IMR-90 (cell line): Measurements from ENCODE around the gene PIAS4. TPM values are rescaled to one million over a fixed set of nuclear protein-coding genes. Genes with fewer than 3 reads are reported as not detected.

Experiments used
- ATAC-seq: fragments of 200-7000 bp; cut with Tn5 transposase; 2 replicates; pipeline ENCODE4 v1.9.1; 2020; ENCODE audit warnings: low read depth, mild to moderate bottlenecking, moderate library complexity
- BruUV-seq: library from RNA; stranded (reverse); fragments of 400-500 nt; replicated peaks from 2 replicates; lab custom pipeline; 2021; lab: Mats Ljungman, UMichigan
- CTCF ChIA-PET: fragments of 300-600 bp; formaldehyde crosslinking; extraction: SDS; loops from one replicate; lab custom pipeline; 2021; ENCODE audit warnings: antibody characterized with exemption; lab: Yijun Ruan, JAX
- POLR2A ChIA-PET: fragments of 300-600 bp; sonication (Branson Sonifier 250); formaldehyde crosslinking; loops from one replicate; lab custom pipeline; 2022; ENCODE audit warnings: antibody characterized with exemption; ENCODE audit not compliant: unreplicated experiment; lab: Charles Lee
- DNase-seq: peaks from one replicate; pipeline ENCODE4 v3.0.0; 2013
- H2AFZ ChIP-seq: replicated peaks from 2 replicates; pipeline ENCODE3; 2013; ENCODE audit warnings: low read length, mild to moderate bottlenecking; ENCODE audit not compliant: poor library complexity
- H2AK5ac ChIP-seq: 2 replicates; pipeline ENCODE4 v1.6.1; 2013; ENCODE audit warnings: low read depth, low read length, inconsistent platforms
- H2AK9ac ChIP-seq: replicated peaks from 2 replicates; pipeline ENCODE3; 2013; ENCODE audit warnings: mild to moderate bottlenecking, low read depth, low read length, moderate library complexity; ENCODE audit not compliant: poor library complexity
- H2BK120ac ChIP-seq: 2 replicates; pipeline ENCODE4 v1.6.1; 2013; ENCODE audit warnings: low read depth, low read length, inconsistent platforms
- H2BK15ac ChIP-seq: 3 replicates; pipeline ENCODE4 v1.6.1; 2013; ENCODE audit warnings: low read depth, low read length, inconsistent platforms
- H2BK20ac ChIP-seq: 2 replicates; pipeline ENCODE4 v1.6.1; 2013; ENCODE audit warnings: low read depth, mild to moderate bottlenecking, inconsistent platforms, low read length, moderate library complexity
- H2BK5ac ChIP-seq: 2 replicates; pipeline ENCODE4 v1.6.1; 2013; ENCODE audit warnings: mild to moderate bottlenecking, low read depth, low read length, inconsistent platforms; ENCODE audit not compliant: poor library complexity, severe bottlenecking
- H3K14ac ChIP-seq: replicated peaks from 2 replicates; pipeline ENCODE4 v1.6.1; 2013; ENCODE audit warnings: low read depth, low read length, inconsistent platforms
- H3K18ac ChIP-seq: 2 replicates; pipeline ENCODE4 v1.6.1; 2013; ENCODE audit warnings: low read depth, low read length, control low read depth
- H3K23ac ChIP-seq: 2 replicates; pipeline ENCODE4 v1.6.1; 2013; ENCODE audit warnings: low read depth, low read length, inconsistent platforms
- H3K27ac ChIP-seq: 2 replicates; pipeline ENCODE4 v1.5.1; 2013; ENCODE audit warnings: mild to moderate bottlenecking, control low read depth, low read length; ENCODE audit not compliant: insufficient read depth
- H3K27me3 ChIP-seq: 2 replicates; pipeline ENCODE4 v1.6.1; 2013; ENCODE audit warnings: low read length; ENCODE audit not compliant: control insufficient read depth, insufficient read depth
- H3K36me3 ChIP-seq: 2 replicates; pipeline ENCODE4 v1.6.1; 2013; ENCODE audit warnings: low read length, mixed read lengths; ENCODE audit not compliant: control insufficient read depth, insufficient read depth
- H3K4ac ChIP-seq: 2 replicates; pipeline ENCODE4 v1.6.1; 2013; ENCODE audit warnings: low read depth, low read length, inconsistent platforms
- H3K4me1 ChIP-seq: 2 replicates; pipeline ENCODE4 v1.6.1; 2013; ENCODE audit warnings: low read length, mixed read lengths; ENCODE audit not compliant: control insufficient read depth, insufficient read depth
- H3K4me2 ChIP-seq: 2 replicates; pipeline ENCODE4 v1.6.1; 2013; ENCODE audit warnings: low read depth, mild to moderate bottlenecking, control low read depth, low read length, moderate library complexity
- H3K4me3 ChIP-seq: 2 replicates; pipeline ENCODE4 v1.5.1; 2013; ENCODE audit warnings: low read depth, mild to moderate bottlenecking, control low read depth, low read length, moderate library complexity; ENCODE audit not compliant: insufficient read depth
- H3K56ac ChIP-seq: 2 replicates; pipeline ENCODE4 v1.6.1; 2013; ENCODE audit warnings: low read length, inconsistent platforms; ENCODE audit not compliant: insufficient read depth; ENCODE audit errors: extremely low read depth
- H3K79me1 ChIP-seq, 2 experiments: 2 replicates each; pipeline ENCODE4 v1.6.1; 2013; ENCODE audit warnings: low read length in 2 of 2, inconsistent platforms in 1 of 2, low read depth in 1 of 2
- H3K9ac ChIP-seq: 2 replicates; pipeline ENCODE4 v1.6.1; 2013; ENCODE audit warnings: low read depth, low read length, control low read depth
- H3K9me1 ChIP-seq: 2 replicates; pipeline ENCODE4 v1.6.1; 2013; ENCODE audit warnings: low read length, inconsistent platforms; ENCODE audit not compliant: insufficient read depth
- H3K9me3 ChIP-seq: 2 replicates; pipeline ENCODE4 v1.6.1; 2013; ENCODE audit warnings: low read length; ENCODE audit not compliant: control insufficient read depth, insufficient read depth
- H4K20me1 ChIP-seq: 2 replicates; pipeline ENCODE4 v1.6.1; 2013; ENCODE audit warnings: low read length, inconsistent platforms; ENCODE audit not compliant: insufficient read depth
- H4K5ac ChIP-seq: 2 replicates; pipeline ENCODE4 v1.6.1; 2013; ENCODE audit warnings: mild to moderate bottlenecking, low read depth, low read length, control low read depth
- H4K8ac ChIP-seq, 2 experiments: 2 replicates each; pipeline ENCODE4 v1.6.1; 2013; ENCODE audit warnings: low read depth in 2 of 2, low read length in 2 of 2, control low read depth in 1 of 2, inconsistent platforms in 1 of 2
- H4K91ac ChIP-seq: 2 replicates; pipeline ENCODE4 v1.6.1; 2013; ENCODE audit warnings: low read depth, low read length, inconsistent platforms; ENCODE audit not compliant: insufficient read depth
- BHLHE40 ChIP-seq: fragments of 150-350 bp; IDR thresholded peaks from 2 replicates; pipeline ENCODE4 v1.6.1; 2016; ENCODE audit warnings: mild to moderate bottlenecking, low read depth, low read length
- CEBPB ChIP-seq: IDR thresholded peaks from 2 replicates; pipeline ENCODE4 v1.6.1; 2012; ENCODE audit warnings: low read depth, low read length, improper control_type of control experiment
- CHD1 ChIP-seq: IDR thresholded peaks from 2 replicates; pipeline ENCODE4 v1.6.1; 2012; ENCODE audit warnings: low read depth, low read length, improper control_type of control experiment
- FOS ChIP-seq: fragments of 150-350 bp; IDR thresholded peaks from 2 replicates; pipeline ENCODE4 v1.6.1; 2016; ENCODE audit warnings: low read depth, low read length
- MAFK ChIP-seq: IDR thresholded peaks from 2 replicates; pipeline ENCODE4 v1.6.1; 2012; ENCODE audit warnings: low read depth, low read length, improper control_type of control experiment
- MAZ ChIP-seq: IDR thresholded peaks from 2 replicates; pipeline ENCODE4 v1.6.1; 2012; ENCODE audit warnings: low read depth, mild to moderate bottlenecking, low read length, improper control_type of control experiment, moderate library complexity, borderline replicate concordance
- MXI1 ChIP-seq: IDR thresholded peaks from 2 replicates; pipeline ENCODE4 v1.6.1; 2012; ENCODE audit warnings: low read depth, mild to moderate bottlenecking, low read length, moderate library complexity, borderline replicate concordance
- NFE2L2 ChIP-seq: fragments of 150-350 bp; IDR thresholded peaks from 2 replicates; pipeline ENCODE4 v1.6.1; 2016; ENCODE audit warnings: low read depth, mild to moderate bottlenecking, low read length
- POLR2A ChIP-seq: IDR thresholded peaks from 2 replicates; pipeline ENCODE4 v1.6.1; 2012; ENCODE audit warnings: mild to moderate bottlenecking, low read depth, low read length
- RAD21 ChIP-seq: IDR thresholded peaks from 2 replicates; pipeline ENCODE4 v1.6.1; 2012; ENCODE audit warnings: low read length, improper control_type of control experiment
- RFX5 ChIP-seq: IDR thresholded peaks from 2 replicates; pipeline ENCODE4 v1.8.0; 2012; ENCODE audit warnings: low read depth, mild to moderate bottlenecking, low read length, moderate library complexity
- SMC3 ChIP-seq: fragments of 150-350 bp; IDR thresholded peaks from 2 replicates; pipeline ENCODE4 v1.6.1; 2016; ENCODE audit warnings: low read depth, mild to moderate bottlenecking, antibody characterized with exemption, low read length, moderate library complexity
- WGBS, 2 experiments: methylation state at CpG; one replicate each; pipeline versions ENCODE4 v1.1.5 to v1.1.7; 2013; ENCODE audit warnings: missing lambda C conversion rate in 2 of 2; ENCODE audit not compliant: insufficient read length in 1 of 2; ENCODE audit errors: extremely low coverage in 2 of 2; 5-methylcytosine and 5-hydroxymethylcytosine counted together
- dilution Hi-C: fragments of 300-500 bp; cut with HindIII; formaldehyde crosslinking; loops from one replicate; pipeline ENCODE4 v1.14.3; 2018; ENCODE audit warnings: low sequenced_read_pairs; ENCODE audit not compliant: unreplicated experiment
- in situ Hi-C: fragments of 300-500 bp; cut with MboI; formaldehyde crosslinking; loops from 3 replicates; pipeline ENCODE4 v1.14.3; 2019; ENCODE audit warnings: low sequenced_read_pairs, inconsistent platforms, mixed read lengths
- intact Hi-C: fragments of 100-400 bp; cut with micrococcal nuclease; formaldehyde crosslinking; loops from 2 replicates; pipeline ENCODE4 v1.10.0; 2022
- polyA plus RNA-seq, 3 experiments: library from polyadenylated mRNA; depleted of rRNA; stranded (reverse); fragments of >200 nt; gene quantifications; 2 replicates each; pipeline ENCODE4 v1.2.3, GENCODE V29; 2012; ENCODE audit warnings: low replicate concordance in 1 of 3
- total RNA-seq: library from RNA; depleted of rRNA; stranded (reverse); fragments of >200 nt; gene quantifications from 2 replicates; pipeline ENCODE4 v1.2.3, GENCODE V29; 2012
- TF ChIP-seq, protein P1 (sequence below): fragments of 150-350 bp; IDR thresholded peaks from 2 replicates; pipeline ENCODE4 v1.6.1; 2016; ENCODE audit warnings: low read depth, mild to moderate bottlenecking, low read length, moderate library complexity, borderline replicate concordance
- TF ChIP-seq, protein P2 (sequence below): fragments of 150-350 bp; IDR thresholded peaks from 2 replicates; pipeline ENCODE4 v1.6.1; 2017; ENCODE audit warnings: mild to moderate bottlenecking, antibody characterized with exemption, low read length, low read depth
- TF ChIP-seq, protein P3 (sequence below): conservative IDR thresholded peaks from 2 replicates; pipeline ENCODE4 v1.5.1; 2012; ENCODE audit warnings: mild to moderate bottlenecking, low read depth, low read length, improper control_type of control experiment

The PIAS4 gene
- total and polyA plus RNA-seq, 2 of the 4 experiments (the other 2 are of a cell fraction), result 12.1 to 13.6 TPM

DNA sequence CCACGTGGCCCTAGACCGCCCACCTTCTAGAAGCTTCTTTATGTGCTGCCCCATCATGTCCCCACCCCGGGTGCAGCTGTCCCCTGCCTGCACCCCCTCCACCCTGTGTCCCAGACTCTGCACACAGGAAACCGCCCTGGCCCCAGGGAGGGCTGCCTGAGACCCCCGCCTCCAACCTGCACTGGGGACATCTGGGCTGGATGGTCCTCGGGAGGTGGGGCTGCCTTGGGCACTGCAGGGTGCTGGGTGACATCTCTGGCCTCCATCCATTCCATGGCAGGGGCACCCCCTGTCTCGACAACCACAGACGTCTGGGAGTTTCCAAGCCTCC is 77.0 kb downstream of the PIAS4 start (continued):
- no peak for TF ChIP-seq RAD21

DNA sequence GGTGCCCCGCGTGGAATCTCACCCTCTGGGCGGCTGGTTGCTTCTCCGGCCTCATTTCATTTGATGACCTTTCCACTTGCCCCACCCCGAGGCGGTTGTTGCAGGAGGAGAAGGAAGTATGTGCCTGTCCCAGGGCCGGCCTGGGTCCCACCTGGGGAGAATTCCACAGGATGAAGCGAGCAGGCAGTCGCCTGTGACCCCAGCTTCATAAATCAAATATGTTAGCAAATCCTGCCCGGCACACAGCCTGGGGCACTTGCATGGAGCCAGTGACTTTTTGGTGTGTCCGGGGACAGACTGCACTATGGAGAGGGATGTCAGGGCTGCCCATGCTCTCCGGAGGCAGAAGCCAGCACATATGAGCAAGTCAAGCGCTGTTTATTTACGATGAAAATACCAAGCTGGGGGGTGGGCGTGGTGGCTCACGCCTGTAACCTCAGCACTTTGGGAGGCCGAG is 78.9 kb downstream of the PIAS4 start:
- no peak overlapping the region for H3K4me2 ChIP-seq
- dilution Hi-C loops (no loop called here), in situ Hi-C loops (no loop called here), intact Hi-C loops (no loop called here)
- no peak overlapping the region for H4K5ac ChIP-seq
- peaks cover 2% of the 10 kb centered on the region; the same call in 1 of the 2 replicates for H3K4me1 ChIP-seq
- no peak overlapping the region for H3K9ac ChIP-seq
- peak overlapping the region; percentile 4 for H2AFZ ChIP-seq
- 39% methylated on average over 7 of the region's 17 CpGs; no CpG with 5 or more reads in 1 of the 2 experiments for WGBS, 2 experiments
- POLR2A ChIA-PET, result no interaction called here
- peak overlapping the region; percentile 55 for H2AK9ac ChIP-seq
- H2AK5ac ChIP-seq, result no peak overlapping the region
- H3K79me1 ChIP-seq, result no peaks in the 10 kb centered on the region
- CTCF ChIA-PET, result no interaction called here
- no peak overlapping the region for H3K4ac ChIP-seq
- H2BK20ac ChIP-seq, result no peak overlapping the region
- H3K18ac ChIP-seq, result no peak overlapping the region
- ATAC-seq (peak; percentile 38), DNase-seq (no peak)
- H3K56ac ChIP-seq, result no peak overlapping the region
- no peak overlapping the region for H2BK120ac ChIP-seq
- H2BK15ac ChIP-seq, result no peak overlapping the region
- no peak overlapping the region for H4K8ac ChIP-seq
- H4K91ac ChIP-seq, result no peak overlapping the region
- BruUV-seq, result no TSS peak
- H3K23ac ChIP-seq, result no peak overlapping the region
- no peak overlapping the region for H3K4me3 ChIP-seq
- H3K9me1 ChIP-seq, result no peaks in the 10 kb centered on the region
- H3K27ac ChIP-seq, result no peak overlapping the region
- H4K20me1 ChIP-seq, result peaks cover 3% of the 10 kb centered on the region; the same call in 1 of the 2 replicates
- H2BK5ac ChIP-seq, result no peak overlapping the region
- H3K9me3 ChIP-seq, result no peaks in the 10 kb centered on the region
- no peaks in the 10 kb centered on the region for H3K27me3 ChIP-seq
- peaks cover 24% of the 10 kb centered on the region for H3K36me3 ChIP-seq
- H3K14ac ChIP-seq, result no peak overlapping the region
- TF ChIP-seq, protein P1, sequence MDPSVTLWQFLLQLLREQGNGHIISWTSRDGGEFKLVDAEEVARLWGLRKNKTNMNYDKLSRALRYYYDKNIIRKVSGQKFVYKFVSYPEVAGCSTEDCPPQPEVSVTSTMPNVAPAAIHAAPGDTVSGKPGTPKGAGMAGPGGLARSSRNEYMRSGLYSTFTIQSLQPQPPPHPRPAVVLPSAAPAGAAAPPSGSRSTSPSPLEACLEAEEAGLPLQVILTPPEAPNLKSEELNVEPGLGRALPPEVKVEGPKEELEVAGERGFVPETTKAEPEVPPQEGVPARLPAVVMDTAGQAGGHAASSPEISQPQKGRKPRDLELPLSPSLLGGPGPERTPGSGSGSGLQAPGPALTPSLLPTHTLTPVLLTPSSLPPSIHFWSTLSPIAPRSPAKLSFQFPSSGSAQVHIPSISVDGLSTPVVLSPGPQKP, result no peak
- TF ChIP-seq RFX5 (no peak), BHLHE40 (no peak), CEBPB (no peak), SMC3 (no peak), NFE2L2 (no peak), CHD1 (no peak), FOS (no peak), RAD21 (no peak), MXI1 (no peak), MAFK (no peak), POLR2A (no peak), MAZ (no peak)
- TF ChIP-seq, protein P2, sequence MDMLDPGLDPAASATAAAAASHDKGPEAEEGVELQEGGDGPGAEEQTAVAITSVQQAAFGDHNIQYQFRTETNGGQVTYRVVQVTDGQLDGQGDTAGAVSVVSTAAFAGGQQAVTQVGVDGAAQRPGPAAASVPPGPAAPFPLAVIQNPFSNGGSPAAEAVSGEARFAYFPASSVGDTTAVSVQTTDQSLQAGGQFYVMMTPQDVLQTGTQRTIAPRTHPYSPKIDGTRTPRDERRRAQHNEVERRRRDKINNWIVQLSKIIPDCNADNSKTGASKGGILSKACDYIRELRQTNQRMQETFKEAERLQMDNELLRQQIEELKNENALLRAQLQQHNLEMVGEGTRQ, result no peak
- TF ChIP-seq, protein P3, sequence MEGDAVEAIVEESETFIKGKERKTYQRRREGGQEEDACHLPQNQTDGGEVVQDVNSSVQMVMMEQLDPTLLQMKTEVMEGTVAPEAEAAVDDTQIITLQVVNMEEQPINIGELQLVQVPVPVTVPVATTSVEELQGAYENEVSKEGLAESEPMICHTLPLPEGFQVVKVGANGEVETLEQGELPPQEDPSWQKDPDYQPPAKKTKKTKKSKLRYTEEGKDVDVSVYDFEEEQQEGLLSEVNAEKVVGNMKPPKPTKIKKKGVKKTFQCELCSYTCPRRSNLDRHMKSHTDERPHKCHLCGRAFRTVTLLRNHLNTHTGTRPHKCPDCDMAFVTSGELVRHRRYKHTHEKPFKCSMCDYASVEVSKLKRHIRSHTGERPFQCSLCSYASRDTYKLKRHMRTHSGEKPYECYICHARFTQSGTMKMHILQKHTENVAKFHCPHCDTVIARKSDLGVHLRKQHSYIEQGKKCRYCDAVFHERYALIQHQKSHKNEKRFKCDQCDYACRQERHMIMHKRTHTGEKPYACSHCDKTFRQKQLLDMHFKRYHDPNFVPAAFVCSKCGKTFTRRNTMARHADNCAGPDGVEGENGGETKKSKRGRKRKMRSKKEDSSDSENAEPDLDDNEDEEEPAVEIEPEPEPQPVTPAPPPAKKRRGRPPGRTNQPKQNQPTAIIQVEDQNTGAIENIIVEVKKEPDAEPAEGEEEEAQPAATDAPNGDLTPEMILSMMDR, result no peak
